ENCODE results near the gene AHI1. TPM values are rescaled to one million over a fixed set of nuclear protein-coding genes. Genes with fewer than 3 reads are reported as not detected.

Gene AHI1
- total RNA-seq, 3 donors from 2014 or later (not counting 1 experiment from before 2014, with no cell fraction given) = 24.0 to 40.3 (median 32.4) TPM

DNA sequence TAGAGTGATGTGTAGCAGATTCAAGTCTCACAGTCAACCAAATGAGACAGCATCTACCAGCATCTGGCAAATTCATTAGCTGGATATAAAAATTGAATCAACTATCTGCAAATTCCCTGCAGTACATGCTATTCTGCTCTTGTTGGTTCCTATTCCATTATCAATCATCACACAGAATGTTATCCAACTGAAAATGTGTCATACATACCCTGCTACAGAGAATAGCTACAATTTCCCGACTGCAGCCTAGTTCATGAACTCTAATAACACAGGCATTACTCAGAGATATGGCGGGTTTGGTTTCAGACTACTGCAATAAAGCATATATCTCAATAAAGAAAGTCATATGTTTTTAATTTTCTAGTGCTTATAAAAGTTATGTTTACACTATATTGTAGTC is 78.4 kb downstream of the AHI1 start:
- Mint-ChIP-seq H3K4me3 (no peak overlapping the region), H3K36me3 (no peaks in the 10 kb centered on the region), H3K27ac (no peak overlapping the region), H3K27me3 (ENCODE audit: low read depth in 2 of 2) (no peaks in the 10 kb centered on the region), H3K9me3 (no peaks in the 10 kb centered on the region), H3K4me1 (peaks cover 5 to 10% of the 10 kb centered on the region in 2 donors)
- no peak for ATAC-seq
- DNase-seq = no peak
- H3K36me3 ChIP-seq (ENCODE audit: control insufficient read depth, insufficient read depth, low read length) = no peaks in the 10 kb centered on the region
- no peaks in the 10 kb centered on the region for H3K9me3 ChIP-seq (ENCODE audit: control insufficient read depth, insufficient read depth, low read length)
- H3K27me3 ChIP-seq (ENCODE audit: control insufficient read depth, insufficient read depth, low read length) = no peaks in the 10 kb centered on the region
- WGBS (ENCODE audit: insufficient coverage) = 90% methylated on average over 1 of the region's 2 CpGs
- no peak overlapping the region for H3K27ac ChIP-seq (ENCODE audit: low read length)
- intact Hi-C loops (cut with micrococcal nuclease) = no loop called here
- H3K4me1 ChIP-seq (ENCODE audit: control insufficient read depth, insufficient read depth, low read length) = no peaks in the 10 kb centered on the region
- H3K4me3 ChIP-seq (ENCODE audit: low read length) = no peak overlapping the region
- TF ChIP-seq, protein P1, sequence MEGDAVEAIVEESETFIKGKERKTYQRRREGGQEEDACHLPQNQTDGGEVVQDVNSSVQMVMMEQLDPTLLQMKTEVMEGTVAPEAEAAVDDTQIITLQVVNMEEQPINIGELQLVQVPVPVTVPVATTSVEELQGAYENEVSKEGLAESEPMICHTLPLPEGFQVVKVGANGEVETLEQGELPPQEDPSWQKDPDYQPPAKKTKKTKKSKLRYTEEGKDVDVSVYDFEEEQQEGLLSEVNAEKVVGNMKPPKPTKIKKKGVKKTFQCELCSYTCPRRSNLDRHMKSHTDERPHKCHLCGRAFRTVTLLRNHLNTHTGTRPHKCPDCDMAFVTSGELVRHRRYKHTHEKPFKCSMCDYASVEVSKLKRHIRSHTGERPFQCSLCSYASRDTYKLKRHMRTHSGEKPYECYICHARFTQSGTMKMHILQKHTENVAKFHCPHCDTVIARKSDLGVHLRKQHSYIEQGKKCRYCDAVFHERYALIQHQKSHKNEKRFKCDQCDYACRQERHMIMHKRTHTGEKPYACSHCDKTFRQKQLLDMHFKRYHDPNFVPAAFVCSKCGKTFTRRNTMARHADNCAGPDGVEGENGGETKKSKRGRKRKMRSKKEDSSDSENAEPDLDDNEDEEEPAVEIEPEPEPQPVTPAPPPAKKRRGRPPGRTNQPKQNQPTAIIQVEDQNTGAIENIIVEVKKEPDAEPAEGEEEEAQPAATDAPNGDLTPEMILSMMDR (IDR thresholded peaks at IDR 0.05) = no peak

DNA sequence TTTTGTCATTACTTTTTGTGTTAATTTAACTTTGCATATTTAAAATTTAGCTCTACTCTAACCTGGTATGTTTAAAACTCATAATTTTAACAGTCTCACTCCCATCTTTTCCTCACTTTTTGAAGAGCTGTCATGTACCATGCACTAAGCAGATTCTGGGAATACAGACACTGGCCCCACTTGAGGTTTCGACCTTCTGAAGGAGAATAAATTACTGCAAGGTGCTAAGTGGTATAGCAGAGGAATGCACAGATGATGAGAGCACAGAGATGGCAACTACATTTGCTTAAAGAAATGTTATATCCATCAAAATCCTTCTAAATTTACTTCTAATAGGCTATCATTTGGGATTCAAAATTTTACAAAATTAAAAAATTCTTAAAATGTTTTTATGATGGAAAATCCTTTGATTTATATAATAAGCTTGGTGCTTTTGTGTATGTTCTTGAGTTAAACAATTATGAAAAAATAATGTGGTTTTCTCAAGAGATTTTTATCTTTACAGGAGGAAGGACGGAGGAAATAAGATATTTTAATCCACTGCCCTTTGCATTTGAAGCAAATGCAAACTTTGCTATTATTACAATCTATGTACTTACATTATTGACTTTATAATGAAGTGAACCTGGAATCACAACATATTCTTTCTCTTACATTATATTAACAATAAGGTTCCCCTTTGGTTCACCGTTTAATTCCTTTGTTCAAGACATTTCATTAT is 79.3 kb downstream of the AHI1 start:
- intact Hi-C loops (cut with micrococcal nuclease) = no loop called here
- Mint-ChIP-seq H3K36me3 (no peaks in the 10 kb centered on the region), H3K27me3 (ENCODE audit: low read depth in 2 of 2) (no peaks in the 10 kb centered on the region), H3K4me1 (peaks cover 5 to 10% of the 10 kb centered on the region in 2 donors), H3K4me3 (no peak overlapping the region), H3K27ac (no peak overlapping the region), H3K9me3 (no peaks in the 10 kb centered on the region)
- TF ChIP-seq, protein P1 (IDR thresholded peaks at IDR 0.05) = no peak
- H3K36me3 ChIP-seq (ENCODE audit: control insufficient read depth, insufficient read depth, low read length) = no peaks in the 10 kb centered on the region
- ATAC-seq (no peak), DNase-seq (no peak)
- H3K9me3 ChIP-seq (ENCODE audit: control insufficient read depth, insufficient read depth, low read length) = no peaks in the 10 kb centered on the region
- no peak overlapping the region for H3K27ac ChIP-seq (ENCODE audit: low read length)
- no peak overlapping the region for H3K4me3 ChIP-seq (ENCODE audit: low read length)
- H3K27me3 ChIP-seq (ENCODE audit: control insufficient read depth, insufficient read depth, low read length) = no peaks in the 10 kb centered on the region
- H3K4me1 ChIP-seq (ENCODE audit: control insufficient read depth, insufficient read depth, low read length) = no peaks in the 10 kb centered on the region
- WGBS (ENCODE audit: insufficient coverage) = 50% methylated on average over 1 of the region's 3 CpGs

DNA sequence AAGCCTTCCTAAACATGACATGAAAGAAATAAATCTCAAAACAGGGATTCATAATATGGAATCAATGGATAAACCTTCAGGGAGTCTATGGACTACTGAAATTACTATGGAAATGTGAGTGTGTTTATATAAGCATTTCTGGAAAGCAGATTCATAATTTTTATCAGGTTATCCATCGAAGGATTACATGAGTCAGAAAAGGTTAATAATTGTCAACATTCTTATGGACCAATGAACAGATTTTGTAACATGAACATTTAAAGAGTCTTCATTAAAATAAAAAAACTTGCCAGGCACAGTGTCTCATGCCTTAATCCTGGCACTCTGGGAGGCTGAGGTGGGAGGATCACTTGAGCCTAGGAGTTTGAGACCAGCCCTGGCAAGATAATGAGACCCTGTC is 84.8 kb downstream of the AHI1 start:
- no peaks in the 10 kb centered on the region for H3K27me3 ChIP-seq (ENCODE audit: control insufficient read depth, insufficient read depth, low read length)
- no peak overlapping the region for H3K4me3 ChIP-seq (ENCODE audit: low read length)
- Mint-ChIP-seq H3K9me3 (no peaks in the 10 kb centered on the region), H3K4me1 (peaks cover under 1% of the 10 kb centered on the region in 2 donors), H3K27me3 (ENCODE audit: low read depth in 2 of 2) (no peaks in the 10 kb centered on the region), H3K27ac (no peak overlapping the region), H3K36me3 (peaks cover 7% of the 10 kb centered on the region), H3K4me3 (no peak overlapping the region)
- DNase-seq (no peak), ATAC-seq (no peak)
- H3K36me3 ChIP-seq (ENCODE audit: control insufficient read depth, insufficient read depth, low read length) = no peaks in the 10 kb centered on the region
- H3K4me1 ChIP-seq (ENCODE audit: control insufficient read depth, insufficient read depth, low read length) = no peaks in the 10 kb centered on the region
- no peak overlapping the region for H3K27ac ChIP-seq (ENCODE audit: low read length)
- intact Hi-C loops (cut with micrococcal nuclease) = no loop called here
- WGBS (ENCODE audit: insufficient coverage) = 100% methylated on average over 1 of the region's 1 CpG
- TF ChIP-seq, protein P1 (IDR thresholded peaks at IDR 0.05) = no peak
- no peaks in the 10 kb centered on the region for H3K9me3 ChIP-seq (ENCODE audit: control insufficient read depth, insufficient read depth, low read length)

DNA sequence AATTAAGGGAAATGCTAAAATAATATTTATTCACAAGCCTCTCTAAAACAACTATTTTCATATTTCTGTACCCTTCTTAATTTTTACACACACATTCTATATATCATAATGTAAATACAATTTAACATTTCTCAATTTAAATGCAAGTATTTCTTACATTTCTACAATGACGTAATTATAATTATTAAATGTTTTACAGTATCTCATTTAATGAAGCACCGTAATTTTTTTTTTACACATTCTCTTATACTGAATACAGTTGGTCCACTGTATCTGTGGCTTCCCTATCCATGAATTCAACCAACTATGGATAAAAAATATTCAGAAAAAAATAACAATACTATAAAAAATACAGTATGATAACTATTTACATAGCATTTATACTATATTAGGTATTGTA is 85.7 kb downstream of the AHI1 start:
- no peaks in the 10 kb centered on the region for H3K9me3 Mint-ChIP-seq
- Histone ChIP-seq H3K36me3 (ENCODE audit: control insufficient read depth, insufficient read depth, low read length) (no peaks in the 10 kb centered on the region), H3K9me3 (ENCODE audit: control insufficient read depth, insufficient read depth, low read length) (no peaks in the 10 kb centered on the region), H3K4me3 (ENCODE audit: low read length) (no peak overlapping the region), H3K4me1 (ENCODE audit: control insufficient read depth, insufficient read depth, low read length) (no peaks in the 10 kb centered on the region), H3K27ac (ENCODE audit: low read length) (no peak overlapping the region), H3K27me3 (ENCODE audit: control insufficient read depth, insufficient read depth, low read length) (no peaks in the 10 kb centered on the region)
- ATAC-seq (no peak), DNase-seq (no peak)
- no peak overlapping the region for H3K27ac Mint-ChIP-seq
- no peaks in the 10 kb centered on the region for H3K27me3 Mint-ChIP-seq (ENCODE audit: low read depth in 2 of 2)
- H3K4me3 Mint-ChIP-seq = no peak overlapping the region
- WGBS (ENCODE audit: insufficient coverage) = no CpG with 5 or more reads among the region's 2 CpGs
- intact Hi-C loops (cut with micrococcal nuclease) = no loop called here
- H3K36me3 Mint-ChIP-seq = peaks cover 7% of the 10 kb centered on the region
- TF ChIP-seq, protein P1 (IDR thresholded peaks at IDR 0.05) = no peak
- no peaks in the 10 kb centered on the region for H3K4me1 Mint-ChIP-seq
